ENCODE measurements around the gene GSE1.

GSE1 gene

DNA sequence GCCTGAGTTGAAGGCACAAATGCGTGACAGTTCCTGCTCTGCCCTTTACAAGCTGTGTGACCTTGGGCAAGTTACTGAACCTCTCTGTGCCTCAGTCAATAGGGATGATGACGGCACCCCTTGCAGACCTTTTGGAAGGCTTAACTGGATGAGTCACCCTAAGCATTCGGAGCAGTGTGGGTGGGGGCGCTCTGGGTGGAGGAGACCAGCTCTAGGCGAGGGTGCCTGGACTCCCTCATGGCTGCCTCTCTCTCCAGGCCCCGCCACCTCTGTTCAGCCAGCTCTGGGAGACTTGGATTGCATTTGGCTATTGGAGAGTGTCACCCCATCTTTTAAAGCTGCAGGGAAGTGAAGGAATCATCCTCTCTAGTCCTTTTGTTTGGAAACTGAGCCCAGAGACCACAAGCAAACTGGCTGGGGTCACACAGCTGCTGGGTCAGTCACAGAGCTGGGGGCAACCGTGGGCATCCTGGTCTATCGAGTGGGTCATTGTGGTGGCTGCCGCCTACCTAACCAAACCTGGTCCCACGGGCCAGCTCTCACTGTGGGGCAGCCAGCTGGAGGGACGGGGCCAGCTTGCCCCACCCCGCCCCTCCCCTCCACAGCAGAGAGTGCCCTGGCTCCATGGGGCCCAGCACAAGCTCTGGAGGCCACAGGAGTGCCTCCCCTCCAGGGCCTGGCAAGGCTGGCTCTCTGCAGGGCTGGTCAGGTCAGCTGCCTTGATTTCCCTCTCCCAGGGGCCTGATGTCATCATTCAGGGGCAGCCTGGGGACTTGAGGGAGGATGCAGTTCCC is 20.2 kb upstream of the GSE1 start:
- Histone ChIP-seq H3K36me3 (ENCODE audit: control insufficient read depth in 2 of 2, insufficient read depth in 2 of 2, low read length in 2 of 2) (no peaks in the 10 kb centered on the region), H3K4me1 (ENCODE audit: control insufficient read depth, insufficient read depth, low read length) (peaks cover 24% of the 10 kb centered on the region), H3K27ac (ENCODE audit: low read length) (no peak overlapping the region), H3K27me3 (ENCODE audit: control insufficient read depth in 1 of 2, insufficient read depth in 2 of 2, low read length in 2 of 2) (no peaks in the 10 kb centered on the region), H3K9me3 (ENCODE audit: control insufficient read depth in 2 of 2, low read length in 2 of 2) (no peaks in the 10 kb centered on the region), H3K9ac (ENCODE audit: low read length in 2 of 2) (no peak overlapping the region), H3K4me3 (ENCODE audit: low read length in 2 of 2) (no peak overlapping the region)

- Histone ChIP-seq H3K27me3 (ENCODE audit: control insufficient read depth in 1 of 2, insufficient read depth in 2 of 2, low read length in 2 of 2) (no peaks in the 10 kb centered on the region), H3K4me1 (ENCODE audit: control insufficient read depth, insufficient read depth, low read length) (peaks cover 20% of the 10 kb centered on the region), H3K27ac (ENCODE audit: low read length) (no peak overlapping the region), H3K4me3 (ENCODE audit: low read length in 2 of 2) (no peak overlapping the region), H3K9me3 (ENCODE audit: control insufficient read depth in 2 of 2, low read length in 2 of 2) (no peaks in the 10 kb centered on the region), H3K9ac (ENCODE audit: low read length in 2 of 2) (no peak overlapping the region), H3K36me3 (ENCODE audit: control insufficient read depth in 2 of 2, insufficient read depth in 2 of 2, low read length in 2 of 2) (no peaks in the 10 kb centered on the region)
These were observed 19.5 kb upstream of the GSE1 start for GRCh38 chr16:85593494-85594221.

- H3K9ac ChIP-seq (ENCODE audit: low read length in 2 of 2), result no peak overlapping the region
- H3K4me1 ChIP-seq (ENCODE audit: control insufficient read depth, insufficient read depth, low read length), result peaks cover 17% of the 10 kb centered on the region
- H3K9me3 ChIP-seq (ENCODE audit: control insufficient read depth in 2 of 2, low read length in 2 of 2), result no peaks in the 10 kb centered on the region
- no peak overlapping the region for H3K27ac ChIP-seq (ENCODE audit: low read length)
- no peaks in the 10 kb centered on the region for H3K36me3 ChIP-seq (ENCODE audit: control insufficient read depth in 2 of 2, insufficient read depth in 2 of 2, low read length in 2 of 2)
- no peak overlapping the region for H3K4me3 ChIP-seq (ENCODE audit: low read length in 2 of 2)
- no peaks in the 10 kb centered on the region for H3K27me3 ChIP-seq (ENCODE audit: control insufficient read depth in 1 of 2, insufficient read depth in 2 of 2, low read length in 2 of 2)
These were observed 18.7 kb upstream of the GSE1 start for GRCh38 chr16:85594273-85594977.

GRCh38 chr16:85594978-85595661 is 18.0 kb upstream of the GSE1 start:
- H3K4me1 ChIP-seq (ENCODE audit: control insufficient read depth, insufficient read depth, low read length), result peaks cover 24% of the 10 kb centered on the region
- H3K4me3 ChIP-seq (ENCODE audit: low read length in 2 of 2), result no peak overlapping the region
- H3K27ac ChIP-seq (ENCODE audit: low read length), result no peak overlapping the region
- no peaks in the 10 kb centered on the region for H3K9me3 ChIP-seq (ENCODE audit: control insufficient read depth in 2 of 2, low read length in 2 of 2)
- H3K36me3 ChIP-seq (ENCODE audit: control insufficient read depth in 2 of 2, insufficient read depth in 2 of 2, low read length in 2 of 2), result no peaks in the 10 kb centered on the region
- no peak overlapping the region for H3K9ac ChIP-seq (ENCODE audit: low read length in 2 of 2)
- no peaks in the 10 kb centered on the region for H3K27me3 ChIP-seq (ENCODE audit: control insufficient read depth in 1 of 2, insufficient read depth in 2 of 2, low read length in 2 of 2)

DNA sequence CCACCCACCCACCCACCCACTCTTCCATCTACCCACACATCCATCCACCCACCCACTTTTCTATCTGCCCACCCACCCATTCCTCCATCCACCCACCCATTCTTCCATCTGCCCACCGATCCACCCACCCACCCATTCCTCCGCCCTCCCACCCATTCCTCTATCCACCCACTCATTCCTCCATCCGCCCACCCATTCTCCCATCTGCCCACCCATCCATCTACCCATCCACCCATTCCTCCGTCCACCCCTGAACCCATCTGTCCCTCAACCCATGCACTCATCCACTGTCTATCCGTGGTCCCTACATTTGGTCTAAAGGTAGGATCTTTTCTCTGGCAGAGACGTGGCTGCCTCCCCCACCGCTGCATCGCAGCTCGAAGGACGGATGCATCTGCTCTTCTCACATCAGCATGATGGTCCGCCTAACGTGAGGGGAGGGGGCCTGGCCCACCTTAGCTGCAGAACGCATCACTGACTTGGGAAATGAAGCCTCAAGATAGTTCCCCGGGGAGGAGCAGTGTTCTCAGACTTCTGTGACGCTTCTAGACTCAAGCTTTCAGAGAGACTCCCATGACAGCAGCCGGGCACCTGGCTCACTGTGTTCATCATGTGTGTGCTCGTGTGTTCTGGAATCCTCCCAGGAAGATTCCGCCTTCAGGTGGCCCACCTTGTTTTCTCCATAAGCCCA is 17.2 kb upstream of the GSE1 start:
- peaks cover 31% of the 10 kb centered on the region for H3K4me1 ChIP-seq (ENCODE audit: control insufficient read depth, insufficient read depth, low read length)
- H3K9me3 ChIP-seq (ENCODE audit: control insufficient read depth in 2 of 2, low read length in 2 of 2), result no peaks in the 10 kb centered on the region
- no peak overlapping the region for H3K27ac ChIP-seq (ENCODE audit: low read length)
- no peak overlapping the region for H3K4me3 ChIP-seq (ENCODE audit: low read length in 2 of 2)
- H3K36me3 ChIP-seq (ENCODE audit: control insufficient read depth in 2 of 2, insufficient read depth in 2 of 2, low read length in 2 of 2), result no peaks in the 10 kb centered on the region
- no peak overlapping the region for H3K9ac ChIP-seq (ENCODE audit: low read length in 2 of 2)
- H3K27me3 ChIP-seq (ENCODE audit: control insufficient read depth in 1 of 2, insufficient read depth in 2 of 2, low read length in 2 of 2), result no peaks in the 10 kb centered on the region

GRCh38 chr16:85598141-85598540 is 15.0 kb upstream of the GSE1 start:
- Histone ChIP-seq H3K9me3 (ENCODE audit: control insufficient read depth in 2 of 2, low read length in 2 of 2) (no peaks in the 10 kb centered on the region), H3K4me1 (ENCODE audit: control insufficient read depth, insufficient read depth, low read length) (peaks cover 46% of the 10 kb centered on the region), H3K4me3 (ENCODE audit: low read length in 2 of 2) (no peak overlapping the region), H3K36me3 (ENCODE audit: control insufficient read depth in 2 of 2, insufficient read depth in 2 of 2, low read length in 2 of 2) (no peaks in the 10 kb centered on the region), H3K9ac (ENCODE audit: low read length in 2 of 2) (no peak overlapping the region), H3K27me3 (ENCODE audit: control insufficient read depth in 1 of 2, insufficient read depth in 2 of 2, low read length in 2 of 2) (no peaks in the 10 kb centered on the region), H3K27ac (ENCODE audit: low read length) (no peak overlapping the region)

GRCh38 chr16:85600078-85600477 is 13.0 kb upstream of the GSE1 start:
- H3K9ac ChIP-seq (ENCODE audit: low read length in 2 of 2), result peak overlapping the region in 1 of 2 donors; percentile 33
- no peaks in the 10 kb centered on the region for H3K36me3 ChIP-seq (ENCODE audit: control insufficient read depth in 2 of 2, insufficient read depth in 2 of 2, low read length in 2 of 2)
- no peak overlapping the region for H3K4me3 ChIP-seq (ENCODE audit: low read length in 2 of 2)
- H3K9me3 ChIP-seq (ENCODE audit: control insufficient read depth in 2 of 2, low read length in 2 of 2), result no peaks in the 10 kb centered on the region
- no peaks in the 10 kb centered on the region for H3K27me3 ChIP-seq (ENCODE audit: control insufficient read depth in 1 of 2, insufficient read depth in 2 of 2, low read length in 2 of 2)
- H3K4me1 ChIP-seq (ENCODE audit: control insufficient read depth, insufficient read depth, low read length), result peaks cover 44% of the 10 kb centered on the region
- H3K27ac ChIP-seq (ENCODE audit: low read length), result peak overlapping the region; percentile 49

DNA sequence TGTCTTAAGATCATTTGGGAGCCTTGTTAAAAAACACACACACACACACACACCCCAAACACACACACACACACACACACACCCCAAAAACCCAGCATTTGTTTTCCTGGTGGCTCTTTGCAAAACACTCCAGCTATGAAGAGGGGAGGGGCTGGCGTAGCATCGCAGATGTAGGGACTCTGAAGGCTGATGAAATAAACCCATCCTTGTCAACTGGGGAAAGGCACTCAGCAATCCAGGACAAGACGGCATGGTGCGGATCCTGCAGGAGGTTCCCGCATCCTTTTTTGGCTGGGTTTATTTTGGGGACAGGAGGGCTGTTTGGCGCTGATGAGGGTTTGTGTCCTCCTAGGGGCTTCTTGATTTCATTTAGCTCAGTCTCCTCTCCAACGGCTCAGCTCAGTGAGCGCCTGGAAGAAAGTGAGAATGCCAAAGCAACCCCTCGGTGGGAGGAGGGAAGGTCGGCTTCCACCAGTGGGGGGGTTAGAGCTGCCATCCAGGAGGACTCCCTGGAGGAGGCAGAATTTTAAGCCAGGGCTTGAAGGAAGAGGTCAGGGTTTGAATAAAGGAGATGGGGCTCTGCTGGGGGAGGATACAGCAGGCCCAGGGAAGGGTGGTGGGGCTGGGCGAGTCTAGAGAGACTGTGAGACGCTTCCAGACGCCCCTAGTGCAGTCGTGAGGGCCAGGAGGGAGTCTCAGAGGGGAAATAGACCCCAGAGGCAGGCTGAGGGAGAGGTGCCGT is 12.4 kb upstream of the GSE1 start:
- H3K27ac ChIP-seq (ENCODE audit: low read length), result peak overlapping the region; percentile 82

DNA sequence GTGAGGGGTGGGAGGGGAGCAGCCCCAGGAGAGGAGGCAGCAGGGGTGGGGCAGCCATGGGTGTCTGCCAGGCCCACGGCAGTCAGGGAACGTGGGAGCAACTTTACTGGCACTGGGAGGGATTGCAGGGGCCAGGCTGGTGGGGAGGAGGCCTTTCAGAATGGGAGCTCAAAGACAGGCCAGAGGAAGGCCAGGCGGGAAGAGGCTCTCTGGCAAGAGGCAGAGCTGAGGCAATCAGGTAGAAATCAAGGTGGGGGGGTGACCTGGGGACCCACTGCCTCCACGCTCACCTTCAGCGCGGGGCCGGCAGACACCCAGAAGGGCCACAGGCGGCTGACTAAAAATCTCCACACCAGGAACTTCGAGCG is 11.9 kb upstream of the GSE1 start:
- H3K4me3 ChIP-seq (ENCODE audit: low read length in 2 of 2), result no peak overlapping the region
- H3K9ac ChIP-seq (ENCODE audit: low read length in 2 of 2), result no peak overlapping the region
- peaks cover 55% of the 10 kb centered on the region for H3K4me1 ChIP-seq (ENCODE audit: control insufficient read depth, insufficient read depth, low read length)
- no peaks in the 10 kb centered on the region for H3K36me3 ChIP-seq (ENCODE audit: control insufficient read depth in 2 of 2, insufficient read depth in 2 of 2, low read length in 2 of 2)
- H3K27me3 ChIP-seq (ENCODE audit: control insufficient read depth in 1 of 2, insufficient read depth in 2 of 2, low read length in 2 of 2), result no peaks in the 10 kb centered on the region
- peak overlapping the region; percentile 82 for H3K27ac ChIP-seq (ENCODE audit: low read length)
- H3K9me3 ChIP-seq (ENCODE audit: control insufficient read depth in 2 of 2, low read length in 2 of 2), result no peaks in the 10 kb centered on the region

More for the DNA sequence above, 12.4 kb upstream of the GSE1 start:
- H3K9me3 ChIP-seq (ENCODE audit: control insufficient read depth in 2 of 2, low read length in 2 of 2), result no peaks in the 10 kb centered on the region
- H3K9ac ChIP-seq (ENCODE audit: low read length in 2 of 2), result no peak overlapping the region
- H3K27me3 ChIP-seq (ENCODE audit: control insufficient read depth in 1 of 2, insufficient read depth in 2 of 2, low read length in 2 of 2), result no peaks in the 10 kb centered on the region
- H3K4me1 ChIP-seq (ENCODE audit: control insufficient read depth, insufficient read depth, low read length), result peaks cover 49% of the 10 kb centered on the region
- H3K4me3 ChIP-seq (ENCODE audit: low read length in 2 of 2), result no peak overlapping the region
- H3K36me3 ChIP-seq (ENCODE audit: control insufficient read depth in 2 of 2, insufficient read depth in 2 of 2, low read length in 2 of 2), result no peaks in the 10 kb centered on the region
